T-helper 9 cell (primary cell): ENCODE data around the gene PBXIP1.
A peak's percentile ranks its signal among the peaks of the same experiment; 100 is the strongest.

Source experiments
- DNase-seq: peaks from one replicate; pipeline ENCODE4 v3.0.0-alpha.2; 2020

PBXIP1 gene

DNA sequence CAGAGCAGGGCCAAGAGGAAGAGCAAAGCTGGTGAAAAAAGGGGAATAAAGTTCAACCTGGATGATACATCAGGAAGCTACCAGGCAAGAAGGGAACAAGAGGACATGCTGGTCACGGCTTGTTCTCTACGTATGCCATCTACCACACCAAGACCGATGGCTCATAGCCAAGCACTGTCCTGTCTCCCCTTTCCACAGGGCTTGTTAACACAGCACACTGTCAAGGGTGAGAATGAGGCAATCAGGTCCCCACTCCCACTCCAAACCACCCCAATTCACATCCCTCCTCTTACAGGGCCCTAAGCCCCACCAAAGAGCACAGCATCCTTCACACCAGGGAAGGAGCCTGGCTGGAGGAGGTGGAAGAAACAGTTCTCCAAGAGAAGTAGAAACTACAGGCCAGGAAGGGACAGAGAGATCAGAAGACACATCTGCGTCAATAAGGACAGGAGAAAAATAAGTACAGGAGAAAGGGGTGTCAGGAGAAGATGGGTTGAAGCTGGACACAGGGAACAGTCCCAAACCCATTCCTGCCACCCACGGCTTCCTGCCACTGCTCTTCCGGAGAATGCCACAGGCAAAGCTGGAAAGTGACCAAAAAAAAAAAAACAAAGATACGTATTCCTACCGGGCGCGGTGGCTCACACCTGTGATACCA is 15.6 kb upstream of the PBXIP1 start:
- no peak for DNase-seq

DNA sequence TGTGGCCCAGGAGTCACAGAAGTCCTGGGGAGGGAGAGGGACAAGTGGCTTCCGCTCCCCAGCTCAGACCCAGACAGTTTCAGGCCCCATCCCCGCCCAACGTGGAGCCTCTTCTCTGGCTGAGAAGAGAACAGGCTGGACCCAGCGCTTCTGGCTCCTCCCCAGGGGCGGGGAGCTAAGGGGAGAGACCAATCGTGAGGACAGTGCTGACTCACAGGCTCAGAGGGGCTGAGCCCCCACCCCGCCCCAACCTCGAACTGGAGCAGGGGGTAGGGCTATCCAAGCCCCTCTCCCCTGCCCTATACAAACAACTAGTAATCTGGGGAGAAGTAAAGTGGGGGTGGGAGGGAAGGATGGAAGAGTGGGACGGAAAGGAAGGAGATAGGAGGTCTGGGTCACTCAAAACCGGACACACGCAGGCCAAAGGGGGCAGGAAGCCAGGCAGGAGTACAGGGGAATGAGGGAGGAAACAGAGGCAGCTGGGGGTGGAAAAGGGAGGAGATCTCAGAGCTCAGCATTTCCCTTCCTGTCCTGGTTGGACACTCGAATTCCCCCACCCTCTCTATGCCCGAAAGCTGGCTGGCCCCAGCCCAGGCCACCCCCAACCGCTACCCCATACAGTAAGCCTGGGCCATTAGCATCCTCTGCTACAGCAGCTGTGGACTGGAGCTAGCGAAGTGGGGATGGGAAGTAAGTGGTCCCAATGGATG is 14.9 kb upstream of the PBXIP1 start, which contains the start of gene SHC1:
Gene SHC1 (minus strand): TSS at position 117 of the 710 bp plus-strand sequence. CDS start 221 bp downstream, outside the sequence.
- no peak for DNase-seq

DNA sequence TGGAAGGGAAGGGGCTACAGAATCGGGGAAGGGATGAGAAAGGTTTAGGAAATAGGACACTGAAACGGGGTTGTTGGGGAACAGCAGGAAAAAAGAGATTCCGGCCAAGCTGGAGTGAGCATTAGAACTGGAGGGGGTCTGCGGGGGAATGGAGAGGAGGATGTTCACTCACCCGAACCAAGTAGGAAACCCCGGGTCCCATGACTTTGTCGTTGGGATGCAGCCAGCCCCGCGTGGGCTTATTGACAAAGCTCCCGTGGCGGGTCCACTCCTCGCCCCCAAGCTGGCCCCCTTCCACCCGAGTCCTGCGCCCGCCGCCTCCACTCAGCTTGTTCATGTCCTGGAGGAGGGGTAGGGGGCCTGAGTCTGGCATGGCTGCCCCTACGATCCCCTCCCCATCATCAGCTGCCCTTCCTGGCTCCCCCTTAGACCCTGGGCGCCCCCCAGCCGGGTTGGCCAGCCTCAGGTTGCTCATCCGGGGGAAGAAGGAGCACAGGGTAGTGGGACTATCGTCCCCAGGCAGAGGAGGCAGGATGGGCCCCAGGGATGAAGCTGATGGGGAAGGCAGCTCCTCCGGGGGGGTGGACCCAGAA is 14.1 kb upstream of the PBXIP1 start:
- DNase-seq = no peak

DNA sequence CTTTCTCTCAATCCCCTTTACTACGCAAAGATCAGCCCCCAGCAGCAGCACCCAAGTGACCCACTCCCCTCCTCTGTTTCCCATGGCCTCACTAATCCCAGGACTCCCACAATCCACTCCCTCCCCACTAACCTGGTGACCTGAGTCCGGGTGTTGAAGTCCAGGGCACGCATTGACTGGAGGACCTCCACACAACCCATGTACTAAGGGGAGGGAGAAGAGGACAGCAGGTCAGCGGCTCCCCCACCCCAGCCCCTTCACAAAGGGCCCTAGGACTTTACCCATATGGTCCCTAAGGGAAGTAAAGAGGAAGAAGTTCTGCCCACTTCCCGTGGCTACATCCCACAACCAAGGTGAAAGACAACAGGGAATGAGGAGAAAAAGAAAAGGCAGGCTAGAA is 13.3 kb upstream of the PBXIP1 start:
- no peak for DNase-seq

DNA sequence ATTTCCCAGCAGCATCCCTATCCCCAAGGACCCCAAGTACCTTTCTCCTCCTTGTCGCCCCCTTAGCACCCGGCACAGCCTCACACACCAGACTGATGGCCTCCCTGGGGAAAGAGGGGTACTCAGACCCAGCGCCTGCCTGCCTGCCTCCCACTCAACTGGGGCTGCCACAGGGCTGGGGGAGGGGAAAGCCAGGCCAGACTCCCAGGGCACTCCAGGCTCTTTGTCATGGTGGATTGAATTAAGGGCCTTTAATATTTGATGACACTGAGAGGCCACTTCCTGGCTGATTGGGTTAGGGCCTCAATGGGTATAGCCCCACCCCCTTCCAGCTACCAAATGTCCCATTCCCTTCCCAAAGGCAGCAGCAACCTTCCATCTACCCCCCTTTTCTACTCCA is 12.8 kb upstream of the PBXIP1 start:
- DNase-seq = no peak

DNA sequence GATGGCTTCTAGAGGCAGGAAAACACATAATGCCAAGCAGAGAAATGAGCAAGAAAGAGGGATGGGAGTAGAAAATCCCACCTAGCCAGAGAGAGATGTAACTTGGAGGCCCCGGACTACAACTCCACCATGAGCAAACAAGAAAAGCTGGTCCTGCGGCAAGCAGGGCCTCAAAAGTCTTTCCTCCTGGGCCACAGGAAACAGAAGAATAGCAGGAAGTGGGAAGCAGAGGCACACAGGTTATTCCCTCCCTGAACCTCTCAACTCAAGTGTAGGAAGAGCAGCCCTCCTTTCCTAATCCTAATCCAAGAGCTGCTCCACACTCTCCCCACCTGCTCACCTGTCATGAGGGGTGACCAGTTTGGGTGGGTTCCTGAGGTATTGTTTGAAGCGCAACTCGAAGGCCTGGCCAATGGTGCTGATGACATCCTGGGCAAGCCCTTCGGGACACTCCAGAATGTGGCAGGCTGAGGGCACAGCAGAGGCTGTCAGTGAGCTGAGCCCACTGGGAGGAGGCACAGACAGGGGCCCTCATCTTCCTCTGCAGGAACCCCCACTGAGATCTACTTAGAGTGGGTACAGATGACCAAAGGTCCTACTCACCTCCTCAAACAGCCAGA is 11.5 kb upstream of the PBXIP1 start:
- DNase-seq = no peak

DNA sequence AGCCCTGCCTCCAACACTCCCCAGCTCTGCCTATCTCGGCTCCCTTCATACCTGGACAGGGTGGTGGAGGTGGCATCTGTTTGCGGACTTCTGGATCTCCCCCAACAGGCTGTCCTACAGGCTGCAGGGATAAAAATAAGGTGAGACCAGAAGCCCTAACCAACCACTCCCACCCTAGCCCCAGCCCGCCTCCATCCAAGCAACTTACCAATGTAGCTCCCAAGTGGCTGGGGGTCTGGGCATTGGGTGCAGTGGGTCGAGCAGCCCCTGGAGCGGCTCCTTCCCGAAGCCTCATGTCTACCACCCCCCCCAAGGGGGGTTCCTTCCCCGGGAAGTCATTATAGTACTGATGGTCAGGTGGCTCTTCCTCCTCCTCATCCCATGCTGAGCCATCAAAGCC is 10.2 kb upstream of the PBXIP1 start:
- no peak for DNase-seq

DNA sequence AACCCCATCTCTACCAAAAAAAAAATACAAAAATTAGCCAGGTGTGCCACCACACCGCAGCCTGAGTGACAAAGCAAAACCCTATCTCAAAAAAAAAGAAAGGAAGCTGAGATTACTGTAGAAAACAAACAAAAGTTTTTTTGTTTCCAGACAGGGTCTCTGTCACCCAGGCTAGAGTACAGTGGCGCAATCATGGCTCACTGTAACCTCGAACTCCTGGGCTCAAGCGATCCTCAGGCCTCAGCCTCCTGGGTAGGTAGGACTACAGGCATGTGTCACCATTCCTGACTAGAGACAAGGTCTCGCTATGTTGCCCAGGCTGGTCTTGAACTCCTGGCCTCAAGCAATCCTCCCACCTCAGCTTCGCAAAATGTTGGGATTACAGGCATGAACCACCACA is 8.5 kb upstream of the PBXIP1 start:
- no peak for DNase-seq

DNA sequence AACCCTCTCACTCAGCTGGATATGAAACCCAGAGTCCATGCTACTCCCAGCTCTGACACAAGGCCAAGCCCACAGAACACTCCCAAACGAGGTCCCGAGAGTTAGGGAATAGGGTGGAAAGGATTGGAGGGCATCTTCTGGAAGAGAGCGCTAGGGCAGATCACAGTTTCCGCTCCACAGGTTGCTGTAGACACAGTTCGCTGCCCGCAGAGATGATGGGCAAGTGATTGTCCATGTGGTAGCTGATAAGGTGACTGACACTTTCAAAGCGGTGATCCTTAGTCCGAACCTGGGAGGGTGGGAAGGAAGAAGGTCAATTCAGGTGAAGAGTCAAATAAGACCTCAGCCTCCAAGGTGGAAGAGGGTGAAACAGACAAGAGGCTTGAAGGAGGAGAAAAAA is 7.7 kb upstream of the PBXIP1 start:
- DNase-seq = no peak

DNA sequence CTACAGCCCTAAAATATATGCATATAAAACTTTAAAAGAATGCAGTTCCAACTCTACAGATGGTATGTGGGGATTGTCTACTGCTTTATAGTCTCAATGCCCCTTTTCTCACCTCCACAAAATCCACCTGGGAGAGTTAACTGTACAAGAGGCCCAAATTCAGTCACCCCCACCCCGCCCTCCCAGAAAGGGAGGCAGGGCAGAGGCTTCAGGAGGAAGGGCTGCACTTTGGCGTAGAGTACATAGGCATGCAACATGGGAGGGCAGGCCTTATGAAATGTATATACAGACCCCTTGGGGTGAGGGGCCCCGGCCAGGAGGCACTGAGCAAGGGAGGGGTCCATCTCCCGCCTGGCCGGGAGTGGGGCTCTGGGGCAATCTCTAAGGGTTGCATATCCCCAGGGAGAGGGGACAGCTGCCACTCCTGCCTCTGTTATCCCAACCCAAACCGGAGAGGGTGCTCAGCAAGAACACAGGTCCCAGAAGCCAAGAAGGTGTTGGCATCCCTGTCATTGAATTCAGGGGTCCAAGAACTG is 7.0 kb upstream of the PBXIP1 start:
- DNase-seq = no peak

DNA sequence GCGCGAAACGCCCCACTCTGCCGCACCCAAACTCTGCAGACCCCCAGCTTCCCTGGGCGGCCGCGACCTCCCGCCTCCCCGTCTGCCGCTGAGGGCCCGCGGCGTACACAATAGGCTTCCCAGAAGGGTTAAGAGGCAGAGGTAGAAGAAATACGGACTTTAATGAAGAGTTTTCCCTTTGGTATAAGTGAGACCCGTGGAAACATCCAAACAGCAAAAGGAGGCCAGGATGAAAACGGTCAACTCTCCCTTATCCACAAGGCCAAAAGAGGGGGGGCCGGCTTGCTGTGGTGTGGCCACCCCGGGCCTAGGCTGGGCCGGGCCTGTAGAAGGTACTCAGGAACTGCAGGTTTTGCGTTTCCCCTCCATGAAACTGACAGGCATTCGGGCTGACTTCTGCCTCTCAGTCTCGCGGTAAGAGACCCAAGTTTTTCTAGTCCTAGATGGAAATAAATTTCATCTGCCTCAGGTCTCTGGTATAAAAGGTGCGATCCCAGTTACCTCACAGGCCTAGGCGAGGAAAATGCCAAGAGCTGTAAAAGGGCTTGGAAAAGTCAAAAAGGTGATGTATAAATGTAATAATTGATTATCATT is 6.4 kb upstream of the PBXIP1 start:
- no peak for DNase-seq

DNA sequence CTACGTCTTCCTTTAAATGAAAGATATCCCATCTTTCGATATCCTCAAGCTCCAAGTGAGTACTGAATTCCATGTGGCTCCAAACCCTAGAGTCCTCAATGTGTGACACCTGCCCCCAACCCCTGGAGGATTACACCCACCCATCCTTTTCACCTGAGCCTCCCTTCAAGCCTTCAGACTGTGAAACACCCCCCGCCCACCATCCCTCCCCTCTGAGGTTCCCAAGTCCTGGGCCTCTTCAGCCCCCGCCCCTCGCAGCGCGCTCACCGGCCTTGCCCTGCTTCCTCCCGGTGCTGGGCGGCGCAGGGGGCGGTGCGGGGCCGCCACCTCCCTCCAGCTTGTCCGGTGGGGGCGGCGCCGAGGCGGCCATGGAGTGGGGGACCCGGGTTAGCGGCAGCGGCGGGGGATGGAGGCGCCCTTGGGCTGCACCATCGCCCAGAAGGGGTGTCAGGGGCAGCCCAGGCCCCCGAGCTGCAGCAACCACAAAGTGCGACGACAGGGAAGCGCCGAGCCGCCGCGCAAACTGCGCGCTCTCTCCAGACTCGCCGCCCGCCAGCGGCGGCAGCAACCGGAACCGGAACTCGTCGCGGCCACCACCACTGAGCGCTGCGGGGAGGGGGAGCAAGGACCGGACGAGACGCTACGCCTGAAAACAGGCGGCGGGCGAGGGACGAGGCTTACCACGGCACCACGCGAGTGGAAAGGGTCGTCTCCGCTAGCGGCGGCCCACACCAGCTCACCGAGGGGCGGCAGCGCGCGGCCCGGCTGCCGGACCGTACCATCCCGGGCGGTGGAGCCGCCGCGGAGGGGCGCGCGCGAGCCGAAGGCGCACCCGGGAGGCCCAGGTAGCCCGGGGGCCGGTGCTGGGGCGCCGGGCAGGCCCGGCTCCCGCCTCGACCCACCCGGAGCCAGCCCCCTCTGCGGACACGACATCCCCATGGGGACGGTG is 5.6 kb upstream of the PBXIP1 start, which contains the start of gene PYGO2:
Gene PYGO2 (minus strand): TSS at position 576 of the 949 bp plus-strand sequence. CDS start 206 bp downstream, at position 370.
- DNase-seq = peak; percentile 77

DNA sequence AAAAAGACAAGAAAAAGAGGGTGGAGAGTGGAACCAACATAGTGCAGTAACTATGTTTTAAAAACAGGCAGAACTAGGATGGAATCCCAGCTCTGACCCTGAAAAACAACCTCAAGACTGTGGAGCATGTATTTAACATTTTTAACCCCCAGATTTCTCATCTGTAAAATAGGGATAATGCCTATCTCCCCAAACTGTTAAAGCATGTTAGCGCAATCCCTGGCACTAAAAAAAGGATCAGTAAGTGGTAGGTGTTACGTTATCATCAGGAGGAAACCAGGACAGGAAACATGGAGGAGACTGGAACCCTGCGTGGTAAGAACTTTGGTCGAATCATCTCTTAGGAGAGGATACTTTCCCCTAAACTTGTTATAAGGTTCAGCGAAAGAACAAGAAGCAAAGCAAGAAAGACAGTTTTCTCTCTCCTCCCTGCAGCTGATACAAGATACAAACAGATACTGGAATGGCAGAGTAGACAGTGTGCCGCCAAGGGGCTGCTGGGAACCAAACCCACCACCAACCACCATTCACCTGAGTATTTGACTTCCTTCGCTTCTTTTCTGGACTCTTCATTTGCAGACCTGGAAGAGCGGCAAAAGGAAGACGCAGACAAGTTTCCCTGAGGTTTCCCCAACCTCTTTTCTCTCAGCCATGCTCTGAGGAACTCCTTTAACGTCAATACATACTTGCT is 4.7 kb upstream of the PBXIP1 start:
- no peak for DNase-seq

DNA sequence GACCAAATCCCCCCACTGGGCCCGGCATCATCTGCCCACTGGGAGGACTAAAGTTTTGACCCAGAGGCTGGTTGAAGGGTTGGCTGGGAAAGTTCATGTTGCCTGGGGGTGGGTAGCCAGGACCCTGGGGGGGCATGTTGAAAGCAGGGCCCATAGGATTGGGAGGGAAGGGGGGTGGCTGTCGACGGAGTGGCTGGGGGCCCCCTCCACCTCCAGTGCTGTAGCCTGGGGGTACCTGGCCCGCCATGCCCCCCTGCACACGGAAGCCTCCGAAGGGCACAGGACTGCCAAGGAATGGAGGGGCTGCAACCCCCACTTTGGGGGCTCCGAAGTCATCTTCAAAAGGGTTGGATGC is 3.5 kb upstream of the PBXIP1 start:
- DNase-seq = no peak

DNA sequence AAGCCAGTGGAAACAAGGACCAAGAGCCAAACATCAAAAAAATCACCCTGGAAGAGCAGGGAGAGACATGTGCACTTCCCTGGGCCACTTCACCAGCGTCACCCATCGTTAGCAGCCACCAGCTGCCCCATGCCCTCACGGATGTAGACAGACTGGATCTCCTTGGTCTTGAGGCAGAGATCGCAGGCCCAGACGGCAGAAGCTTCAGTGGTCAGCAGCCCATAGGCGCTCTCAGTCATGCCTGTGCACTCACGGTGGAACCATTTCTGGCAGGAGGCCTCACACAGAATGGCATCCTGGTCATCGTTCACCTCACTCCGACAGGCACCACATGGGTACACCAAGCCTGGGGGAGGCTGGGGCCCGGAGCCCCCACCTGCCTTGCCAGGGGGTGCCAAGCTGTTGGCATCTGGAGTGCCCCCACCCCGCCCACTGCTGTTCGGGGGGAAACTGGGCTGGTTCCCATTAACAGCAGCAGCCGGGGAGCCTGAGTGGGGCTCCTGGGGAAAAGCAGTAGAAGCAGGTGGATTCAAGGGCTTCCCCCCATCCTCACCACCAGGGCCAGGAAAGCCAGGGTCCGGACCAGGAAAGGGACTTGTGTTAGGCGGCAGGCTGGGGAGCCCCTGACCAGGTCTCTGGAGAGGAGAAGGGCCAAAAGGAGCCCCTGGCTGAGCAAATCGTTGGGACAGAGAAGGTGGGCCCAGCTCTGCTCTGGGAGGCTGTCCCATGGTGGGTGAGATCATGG is 3.0 kb upstream of the PBXIP1 start:
- no peak for DNase-seq

DNA sequence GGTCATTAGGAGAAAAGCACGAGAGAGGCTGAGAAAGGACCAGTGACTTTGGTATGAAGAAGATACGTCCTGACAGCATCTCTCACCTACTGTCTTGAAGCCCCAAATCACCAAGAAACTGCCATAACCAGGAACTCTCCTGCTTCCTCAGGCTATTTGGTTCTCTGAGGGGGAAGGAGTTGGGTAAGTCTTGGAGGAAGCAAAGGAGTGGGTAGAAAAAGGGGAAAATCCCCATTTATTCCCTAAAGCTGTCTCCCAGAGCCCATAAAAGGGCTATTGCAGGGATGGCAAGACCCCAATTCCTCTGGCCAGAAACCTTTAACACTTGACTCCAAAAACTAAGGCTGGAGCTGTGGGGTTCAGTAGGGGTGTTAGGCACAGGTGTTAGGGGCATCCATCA is 2.1 kb upstream of the PBXIP1 start:
- DNase-seq = no peak

DNA sequence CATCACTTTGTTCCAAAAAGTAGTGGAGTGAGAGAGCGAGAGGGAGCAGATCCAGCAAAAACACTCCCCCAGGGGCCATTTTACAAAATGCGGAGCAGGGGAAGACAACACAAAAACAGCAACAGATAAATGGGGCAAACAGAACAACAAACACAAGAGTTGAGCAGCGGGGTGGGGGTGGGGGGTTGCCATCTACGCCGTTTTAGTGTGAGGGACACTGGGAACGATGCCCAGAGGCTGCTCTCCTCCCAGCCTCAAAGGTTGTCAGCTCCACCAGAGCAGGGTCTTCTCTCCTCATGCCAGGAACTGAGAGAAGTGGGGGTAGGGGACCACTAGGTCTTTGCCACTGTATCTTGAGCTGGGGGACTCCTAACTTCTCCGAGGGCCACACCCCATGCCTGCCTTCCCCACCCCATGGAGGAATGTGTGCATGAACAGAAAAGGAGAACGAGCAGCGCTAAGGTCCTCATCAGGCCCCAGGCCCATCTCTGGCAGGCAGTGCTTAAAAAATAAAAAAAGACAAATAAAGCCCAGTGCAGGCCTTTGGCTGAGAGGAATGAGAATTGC is 1.3 kb upstream of the PBXIP1 start:
- no peak for DNase-seq

DNA sequence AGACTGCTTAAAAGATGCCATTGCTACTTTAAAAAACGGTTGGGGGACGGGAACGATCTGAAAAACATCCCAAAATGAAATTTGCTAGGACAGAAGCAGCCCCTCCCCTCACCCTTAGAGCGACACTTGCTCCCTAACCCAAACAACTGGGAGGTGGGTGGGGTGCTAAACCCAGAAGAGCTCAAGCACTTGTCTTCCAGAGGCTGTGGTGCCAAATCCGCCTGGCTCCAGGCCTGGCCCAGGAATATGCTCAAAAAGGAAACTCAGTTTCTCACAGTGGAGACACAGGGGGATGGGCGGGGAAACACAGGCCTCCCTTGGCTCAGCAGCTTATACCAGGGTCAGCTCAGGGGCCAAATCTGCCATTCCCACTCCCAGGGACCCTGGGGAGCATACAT is 644 bp upstream of the PBXIP1 start:
- no peak for DNase-seq

DNA sequence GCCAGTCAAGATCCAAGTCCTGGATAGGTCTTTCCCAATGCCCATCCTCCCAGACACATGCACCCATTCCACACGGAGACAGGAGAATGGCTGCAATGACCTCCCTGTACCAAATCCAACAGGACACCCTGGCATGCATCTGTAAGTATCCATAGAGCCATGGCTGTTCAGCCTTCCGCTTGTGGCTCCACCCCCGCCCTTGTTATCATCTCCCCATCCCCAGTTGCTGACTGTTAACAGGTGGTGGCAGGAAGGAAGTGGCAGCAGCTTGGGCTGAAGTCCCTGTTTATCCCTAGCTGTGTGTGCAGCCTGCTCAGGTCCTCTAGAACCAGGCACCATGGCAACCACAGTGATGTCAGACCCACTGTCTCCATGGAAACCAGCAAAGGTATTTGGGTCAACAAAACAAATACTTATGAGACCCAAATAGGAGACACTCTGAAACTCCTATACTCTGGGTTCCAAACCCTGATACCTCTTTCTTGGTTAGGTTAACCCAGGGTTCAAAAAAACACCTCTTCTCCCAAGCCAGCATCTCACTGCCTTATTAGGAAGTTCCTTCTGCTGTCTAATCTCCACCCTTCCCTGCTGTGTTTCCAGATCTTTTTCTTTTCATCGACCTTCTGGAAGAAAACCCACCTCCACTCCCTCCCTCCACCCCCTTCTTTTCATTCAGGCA is 721 bp downstream of the PBXIP1 start:
- DNase-seq = peak; percentile 90

DNA sequence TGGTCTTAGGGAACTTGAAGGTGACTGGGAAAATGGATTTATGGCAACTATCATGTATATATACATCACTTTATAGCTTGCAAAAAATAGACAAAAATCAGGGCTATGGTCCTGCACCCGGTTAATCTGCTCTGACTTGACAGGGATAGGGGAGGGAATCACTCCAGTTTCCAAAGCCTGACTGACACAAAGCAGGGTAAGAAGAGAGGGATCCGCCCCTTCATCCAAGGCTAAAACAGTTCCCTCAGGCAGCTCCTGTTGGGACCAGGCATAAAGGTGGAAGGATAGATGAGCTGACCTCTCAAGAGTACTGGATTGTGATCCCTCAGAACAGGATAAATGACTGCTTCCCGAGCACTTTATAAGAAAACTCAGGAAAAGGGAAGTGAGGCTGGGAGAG is 1.4 kb downstream of the PBXIP1 start:
- DNase-seq = no peak
